Ascending aorta (tissue), 2 donors: ENCODE measurements around the gene CREBBP. TPM values are rescaled to one million over a fixed set of nuclear protein-coding genes. Genes with fewer than 3 reads are reported as not detected.

Experiments
- DNase-seq, 2 donors: peaks; one replicate each; pipeline ENCODE4 v3.0.0-alpha.2; 2019; ENCODE audit warnings: low spot score in 2 of 2
- H3K27ac ChIP-seq, 2 donors: fragments of 200-600 bp; sonication (generic); one replicate each; pipeline ENCODE4 v1.5.1; 2016 to 2017; ENCODE audit warnings: mild to moderate bottlenecking in 1 of 2
- H3K27me3 ChIP-seq: fragments of 200-600 bp; sonication (generic); one replicate; pipeline ENCODE4 v1.5.1; 2017
- H3K36me3 ChIP-seq, 2 donors: fragments of 200-600 bp; sonication (generic); one replicate each; pipeline ENCODE4 v1.5.1; 2016
- H3K4me1 ChIP-seq, 2 donors: fragments of 200-600 bp; sonication (generic); one replicate each; pipeline ENCODE4 v1.5.1; 2016 to 2017; ENCODE audit warnings: mild to moderate bottlenecking in 1 of 2
- H3K4me3 ChIP-seq, 2 donors: fragments of 200-600 bp; sonication (generic); one replicate each; pipeline ENCODE4 v1.5.1; 2016 to 2017; ENCODE audit warnings: mild to moderate bottlenecking in 1 of 2
- H3K9me3 ChIP-seq, 2 donors: fragments of 200-600 bp; sonication (generic); one replicate each; pipeline ENCODE4 v1.5.1; 2016
- CTCF ChIP-seq, 3 experiments: fragments of 200-600 bp in 2 of 3; fragments of 450-650 bp in 1 of 3; sonication (generic) in 2 of 3; IDR thresholded peaks; one replicate each; pipeline ENCODE4 v1.5.1; 2016 to 2019; ENCODE audit warnings: antibody characterized with exemption in 3 of 3, mild to moderate bottlenecking in 1 of 3, moderate library complexity in 1 of 3
- intact Hi-C: fragments of 100-400 bp; cut with DNase I; formaldehyde crosslinking; loops from one replicate; pipeline ENCODE4 v1.15.1; 2023
- total RNA-seq: library from RNA; depleted of rRNA; stranded (reverse); fragments of >200 nt; gene quantifications from one replicate; pipeline ENCODE4 v1.1.0, GENCODE V29; 2016

Gene CREBBP
- total RNA-seq, 1 donor from 2014 or later, result 73.7 TPM

GRCh38 chr16:3702082-3702481 lies 178.4 kb downstream of the CREBBP start:
- Histone ChIP-seq H3K27ac (no peak overlapping the region), H3K4me3 (no peak overlapping the region), H3K27me3 (no peaks in the 10 kb centered on the region), H3K4me1 (no peaks in the 10 kb centered on the region), H3K36me3 (peaks cover 0 to 3% of the 10 kb centered on the region in 2 donors), H3K9me3 (no peaks in the 10 kb centered on the region)
- no peak for TF ChIP-seq CTCF (IDR thresholded peaks at IDR 0.05)
- no peak for DNase-seq
- intact Hi-C loops, result no loop called here

GRCh38 chr16:3701531-3701930 lies 179.0 kb downstream of the CREBBP start:
- no peak overlapping the region for H3K4me3 ChIP-seq
- H3K4me1 ChIP-seq, result no peaks in the 10 kb centered on the region
- no peak for TF ChIP-seq CTCF (IDR thresholded peaks at IDR 0.05)
- intact Hi-C loops, result no loop called here
- H3K27ac ChIP-seq, result no peak overlapping the region
- H3K9me3 ChIP-seq, result no peaks in the 10 kb centered on the region
- H3K27me3 ChIP-seq, result no peaks in the 10 kb centered on the region
- DNase-seq, result no peak
- peaks cover 0 to 3% of the 10 kb centered on the region in 2 donors for H3K36me3 ChIP-seq

- DNase-seq, result no peak
- no peak for TF ChIP-seq CTCF (IDR thresholded peaks at IDR 0.05)
- H3K9me3 ChIP-seq, result no peaks in the 10 kb centered on the region
- no peak overlapping the region for H3K27ac ChIP-seq
- no peaks in the 10 kb centered on the region for H3K27me3 ChIP-seq
- intact Hi-C loops, result no loop called here
- H3K36me3 ChIP-seq, result peaks cover 0 to 3% of the 10 kb centered on the region in 2 donors
- H3K4me1 ChIP-seq, result no peaks in the 10 kb centered on the region
- H3K4me3 ChIP-seq, result no peak overlapping the region
Measured at GRCh38 chr16:3698941-3699340, 181.6 kb downstream of the CREBBP start.

GRCh38 chr16:3696425-3697218 lies 183.9 kb downstream of the CREBBP start:
- Histone ChIP-seq H3K27me3 (no peaks in the 10 kb centered on the region), H3K36me3 (peaks cover 0 to 3% of the 10 kb centered on the region in 2 donors), H3K27ac (no peak overlapping the region), H3K4me1 (no peaks in the 10 kb centered on the region), H3K4me3 (no peak overlapping the region), H3K9me3 (no peaks in the 10 kb centered on the region)
- intact Hi-C loops, result no loop called here
- DNase-seq, result no peak
- no peak for TF ChIP-seq CTCF (IDR thresholded peaks at IDR 0.05)

- Histone ChIP-seq H3K36me3 (peaks cover 0 to 3% of the 10 kb centered on the region in 2 donors), H3K27me3 (no peaks in the 10 kb centered on the region), H3K27ac (no peak overlapping the region), H3K4me3 (no peak overlapping the region), H3K9me3 (no peaks in the 10 kb centered on the region), H3K4me1 (peaks cover 0 to 1% of the 10 kb centered on the region in 2 donors)
- TF ChIP-seq CTCF (IDR thresholded peaks at IDR 0.05), result no peak
- intact Hi-C loops, result loop anchor here (2.0 kb wide), 1 partner anchor 21 kb away; the partner anchor contains the start of gene TRAP1
- DNase-seq, result no peak
Measured at GRCh38 chr16:3695610-3696369, 184.7 kb downstream of the CREBBP start.
